Transverse colon (tissue), 4 donors: ENCODE data around the gene CEP89.

Source experiments
- EP300 ChIP-seq: sonication (generic); formaldehyde crosslinking; IDR thresholded peaks from one replicate; pipeline ENCODE4 v1.6.1; 2017; ENCODE audit warnings: antibody characterized with exemption, low read depth
- POLR2A ChIP-seq: fragments of 450-650 bp; IDR thresholded peaks from one replicate; pipeline ENCODE4 v1.6.1; 2016; ENCODE audit warnings: antibody characterized with exemption, mild to moderate bottlenecking, moderate library complexity
- POLR2AphosphoS5 ChIP-seq, 3 donors: sonication (generic); formaldehyde crosslinking; IDR thresholded peaks; one replicate each; pipeline ENCODE4 v1.6.1; 2016; ENCODE audit warnings: antibody characterized with exemption in 3 of 3
- TF ChIP-seq, protein P1 (sequence below), 5 experiments: fragments of 200-600 bp in 3 of 5; fragments of 450-650 bp in 2 of 5; sonication (generic) in 3 of 5; IDR thresholded peaks; 1 replicate in 2 of 5; 2 replicates in 3 of 5; pipeline ENCODE4 v1.5.1; 2016 to 2017; ENCODE audit warnings: antibody characterized with exemption in 5 of 5, inconsistent platforms in 3 of 5, mild to moderate bottlenecking in 2 of 5, moderate library complexity in 1 of 5

DNA sequence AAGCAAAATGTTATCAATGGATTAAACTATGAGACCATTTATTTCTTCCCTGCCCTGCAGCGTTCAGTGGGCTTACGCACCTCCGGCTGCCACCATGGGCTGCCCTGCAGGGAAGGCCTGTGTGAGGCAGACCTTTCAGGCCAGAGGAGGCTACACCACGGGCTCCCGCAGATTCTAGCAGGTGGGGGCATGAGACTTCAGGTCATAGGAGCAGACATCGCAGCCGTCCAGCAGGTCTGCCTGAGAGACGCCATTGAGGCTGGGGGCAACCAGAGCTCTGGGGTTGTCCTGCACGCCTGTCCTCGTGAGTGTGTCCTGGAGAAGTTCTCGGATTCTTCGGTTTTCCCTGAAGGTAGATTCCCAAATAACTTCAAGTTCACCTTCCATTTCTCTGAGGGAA is 92.8 kb downstream of the CEP89 start:
- TF ChIP-seq, protein P1, sequence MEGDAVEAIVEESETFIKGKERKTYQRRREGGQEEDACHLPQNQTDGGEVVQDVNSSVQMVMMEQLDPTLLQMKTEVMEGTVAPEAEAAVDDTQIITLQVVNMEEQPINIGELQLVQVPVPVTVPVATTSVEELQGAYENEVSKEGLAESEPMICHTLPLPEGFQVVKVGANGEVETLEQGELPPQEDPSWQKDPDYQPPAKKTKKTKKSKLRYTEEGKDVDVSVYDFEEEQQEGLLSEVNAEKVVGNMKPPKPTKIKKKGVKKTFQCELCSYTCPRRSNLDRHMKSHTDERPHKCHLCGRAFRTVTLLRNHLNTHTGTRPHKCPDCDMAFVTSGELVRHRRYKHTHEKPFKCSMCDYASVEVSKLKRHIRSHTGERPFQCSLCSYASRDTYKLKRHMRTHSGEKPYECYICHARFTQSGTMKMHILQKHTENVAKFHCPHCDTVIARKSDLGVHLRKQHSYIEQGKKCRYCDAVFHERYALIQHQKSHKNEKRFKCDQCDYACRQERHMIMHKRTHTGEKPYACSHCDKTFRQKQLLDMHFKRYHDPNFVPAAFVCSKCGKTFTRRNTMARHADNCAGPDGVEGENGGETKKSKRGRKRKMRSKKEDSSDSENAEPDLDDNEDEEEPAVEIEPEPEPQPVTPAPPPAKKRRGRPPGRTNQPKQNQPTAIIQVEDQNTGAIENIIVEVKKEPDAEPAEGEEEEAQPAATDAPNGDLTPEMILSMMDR (IDR thresholded peaks at IDR 0.05) = no peak
- TF ChIP-seq POLR2A = no peak
- no peak for TF ChIP-seq EP300
- no peak for TF ChIP-seq POLR2AphosphoS5 (IDR thresholded peaks at IDR 0.05)
